DMS53 treated with DMSO at 0.1 percent for 48 hours (cell line): ENCODE results near the gene PLA2G15.

Source experiments
- DNase-seq: peaks from one replicate; lab custom pipeline; 2025; ENCODE audit not compliant: unreplicated experiment; lab: John Stamatoyannopoulos, UW

Gene PLA2G15

DNA sequence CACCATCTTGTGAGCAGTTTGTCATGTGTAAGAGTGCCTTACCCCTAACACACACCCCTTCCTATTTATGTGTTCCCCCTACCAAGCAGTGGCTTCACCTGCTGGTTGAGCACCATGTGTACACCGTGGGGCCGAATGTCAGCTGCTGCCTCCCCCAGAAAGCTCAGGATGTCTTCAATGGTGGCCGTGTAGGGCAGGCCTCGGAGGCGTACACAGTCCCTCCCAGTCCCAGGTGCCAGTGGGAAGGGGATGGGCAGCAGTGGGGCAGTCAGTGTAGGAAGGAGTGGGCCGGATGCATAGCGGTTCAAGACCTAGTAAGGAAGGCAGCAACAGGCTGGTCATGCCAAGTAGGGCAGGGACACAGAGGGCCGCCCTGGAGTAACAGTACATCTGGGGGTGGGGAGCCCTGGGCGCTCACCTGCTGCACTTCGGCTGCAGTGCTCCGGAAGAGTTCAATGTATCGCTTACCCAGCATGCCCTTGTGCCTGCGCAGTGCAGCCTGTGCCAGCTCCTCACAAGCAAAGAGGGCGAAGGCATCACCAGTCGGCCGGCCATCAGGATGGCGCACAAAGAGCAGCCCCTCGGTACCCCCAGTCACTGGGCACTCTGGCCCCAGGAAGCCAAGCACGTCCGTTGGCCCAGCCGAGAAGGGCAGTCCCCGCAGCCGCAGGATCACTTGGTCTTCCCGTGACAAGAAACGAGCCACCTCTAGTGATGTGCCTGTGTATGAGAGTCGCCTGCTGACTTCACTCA, 13.6 kb upstream of the PLA2G15 start:
- no peak for DNase-seq

DNA sequence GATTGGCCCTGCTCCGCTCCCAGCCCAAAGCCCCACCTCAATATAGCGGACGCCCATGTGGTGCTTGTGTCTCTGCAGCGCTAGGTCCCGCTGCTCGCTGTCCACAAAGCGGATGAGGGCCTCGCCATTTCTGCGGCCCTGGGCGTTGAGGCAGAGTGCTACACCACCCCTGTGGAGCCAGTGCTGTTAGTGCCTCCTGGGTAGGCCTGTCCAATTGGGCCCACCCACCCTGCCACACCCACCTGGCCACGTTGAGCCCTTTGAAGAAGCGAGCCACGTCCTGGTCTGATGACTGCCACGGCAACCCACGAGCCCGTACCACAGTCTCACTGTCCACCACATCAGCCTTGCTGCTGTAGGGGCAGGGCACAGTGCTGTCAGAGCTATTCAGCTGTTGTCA, 12.8 kb upstream of the PLA2G15 start:
- DNase-seq, result no peak

DNA sequence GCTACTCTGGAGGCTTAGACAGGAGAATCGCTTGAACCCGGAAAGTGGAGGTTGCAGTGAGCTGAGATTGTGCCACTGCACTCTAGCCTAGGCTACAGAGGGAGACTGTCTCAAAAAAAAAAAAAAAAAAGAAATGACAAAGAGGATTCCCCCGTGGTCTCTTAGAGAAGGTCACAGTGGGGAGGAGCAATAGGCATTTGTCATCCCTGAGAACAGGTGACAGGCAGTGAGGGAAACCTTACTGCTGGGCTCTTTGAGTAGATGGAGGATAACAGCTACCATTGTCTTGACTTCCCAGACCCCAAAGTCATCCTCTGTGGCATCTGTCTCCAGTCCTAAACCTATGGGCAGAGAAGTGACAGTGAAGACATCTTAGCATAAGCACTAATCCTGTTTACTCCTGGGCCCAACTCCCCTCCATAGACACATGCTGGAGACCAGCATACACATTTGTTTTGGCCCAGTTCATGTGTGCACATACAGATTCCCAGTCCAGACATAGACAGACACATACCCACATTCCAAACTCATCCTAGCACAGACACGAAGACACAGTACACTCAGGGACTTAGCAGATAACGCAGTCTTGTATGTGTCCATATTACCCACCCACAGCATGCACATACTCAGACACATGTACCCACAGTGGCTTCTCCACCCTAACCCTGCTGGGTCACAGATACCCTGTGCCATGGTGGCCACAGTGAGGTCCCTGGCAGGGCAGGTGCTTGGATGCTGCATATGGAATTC, 11.9 kb upstream of the PLA2G15 start:
- DNase-seq, result no peak

DNA sequence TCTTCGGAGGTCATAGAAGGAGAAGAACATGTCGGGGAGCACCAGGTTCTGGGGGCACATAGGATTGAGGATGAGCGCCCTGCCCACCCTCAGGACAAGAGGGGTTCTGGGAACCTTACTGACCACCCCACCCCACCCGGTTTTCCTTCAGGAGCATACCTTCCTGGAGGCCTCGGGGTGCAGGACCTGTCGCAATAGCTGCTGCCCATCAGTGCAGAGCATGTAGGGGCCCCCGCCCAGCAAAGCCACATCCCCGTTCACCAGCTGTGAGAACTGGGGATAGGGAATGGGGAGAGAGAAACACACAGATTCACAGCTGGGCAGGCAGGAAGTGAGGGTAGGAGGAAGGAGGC, 11.4 kb upstream of the PLA2G15 start:
- no peak for DNase-seq

DNA sequence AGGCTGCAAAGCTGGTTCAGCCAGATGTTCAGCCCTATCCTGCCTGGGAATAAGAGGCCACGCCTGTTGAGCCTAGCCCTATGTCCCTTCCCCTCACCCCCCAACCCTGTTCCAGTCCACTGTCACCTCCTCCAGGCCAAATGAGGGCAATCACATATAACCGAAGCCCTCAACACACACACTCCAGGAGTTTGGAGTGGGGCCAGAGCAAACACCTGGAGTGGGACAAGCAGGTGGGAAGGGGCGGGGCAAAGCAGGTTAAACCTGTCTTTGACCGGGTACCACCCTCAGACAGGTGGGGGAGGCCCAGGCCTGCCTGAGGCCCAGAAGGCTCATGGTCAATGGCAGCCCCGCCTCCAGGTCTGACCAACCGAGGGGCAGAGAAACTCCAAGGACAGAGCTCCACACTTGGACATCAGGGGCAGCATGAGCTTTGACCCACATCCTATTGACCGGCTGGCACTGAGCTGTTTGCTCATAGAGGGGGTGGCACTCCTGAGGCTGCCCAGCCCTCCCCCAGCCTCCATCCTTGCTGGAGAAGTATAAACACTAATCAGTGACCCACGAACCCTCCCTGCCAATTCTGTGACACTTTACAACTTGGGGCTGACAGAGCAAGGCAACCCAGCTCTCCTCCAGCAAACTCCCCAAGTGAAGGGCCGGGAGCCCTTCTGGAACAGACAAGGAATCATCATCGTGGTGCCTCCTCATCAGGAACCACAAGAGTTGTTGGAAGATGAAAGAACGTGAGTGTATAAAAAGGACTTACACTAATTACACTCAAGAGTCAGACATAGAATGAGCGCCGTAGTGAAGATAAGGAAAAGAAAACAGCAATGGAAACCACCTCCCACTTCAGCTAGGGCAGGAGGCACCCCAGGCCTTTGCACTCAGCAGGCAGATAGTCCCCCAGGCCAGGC, 10.7 kb upstream of the PLA2G15 start:
- DNase-seq, result peak; percentile 93

DNA sequence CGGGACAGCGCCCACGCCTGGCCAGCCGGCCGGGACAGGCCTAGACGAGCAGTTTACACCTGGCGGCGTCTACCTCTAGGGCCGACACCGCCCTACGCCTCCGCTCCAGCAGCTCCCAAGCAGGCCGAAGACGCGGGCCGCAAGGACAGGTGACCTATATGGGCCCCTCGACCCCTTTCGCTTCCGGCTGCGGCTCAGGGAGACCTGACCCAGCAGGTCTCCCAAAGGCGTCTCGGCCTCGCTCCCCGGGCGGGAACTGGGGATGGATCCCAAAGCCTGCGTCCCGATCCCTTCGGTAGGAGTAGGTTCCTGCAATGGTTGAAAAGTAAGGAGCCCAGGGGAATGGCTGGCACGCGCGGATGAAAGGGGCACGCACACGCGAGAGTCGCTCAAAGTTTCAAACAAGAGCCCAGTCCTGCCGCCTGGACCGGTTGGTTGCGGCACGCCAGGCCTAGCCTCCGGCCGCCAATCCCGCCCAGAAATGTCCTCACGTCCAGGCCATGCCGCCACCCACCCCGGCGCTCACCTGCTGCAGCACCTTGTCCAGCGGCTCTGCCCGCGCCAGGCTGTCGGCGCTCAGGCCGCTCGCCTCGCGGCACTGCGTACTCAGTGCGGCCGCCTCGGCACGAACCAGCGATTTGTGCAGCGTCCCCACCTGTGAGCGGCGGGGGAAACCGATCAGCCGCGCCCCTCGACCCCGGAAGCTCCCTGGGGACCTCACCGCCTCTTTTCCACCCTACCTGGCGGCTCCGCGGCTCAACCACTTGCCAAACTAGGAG, 9.9 kb upstream of the PLA2G15 start:
- DNase-seq, result peak; percentile 22

DNA sequence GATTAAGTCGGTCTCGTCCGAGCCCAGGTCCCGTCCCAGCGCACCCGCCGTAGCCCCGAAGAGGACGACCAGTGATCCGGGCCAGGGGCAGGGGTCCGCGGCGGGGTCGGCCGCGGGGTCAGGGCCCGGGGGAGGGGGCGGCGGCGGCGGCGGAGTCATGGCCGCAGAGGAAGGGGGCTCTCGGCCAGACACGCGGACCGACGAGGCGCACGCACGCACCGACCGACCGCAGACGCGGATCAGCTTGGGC, 9.4 kb upstream of the PLA2G15 start, which contains the start of gene ESRP2:
TSS of gene ESRP2 (minus strand) at position 241 of the 250 bp plus-strand sequence. CDS start at position 159, 82 bp downstream.
- no peak for DNase-seq

DNA sequence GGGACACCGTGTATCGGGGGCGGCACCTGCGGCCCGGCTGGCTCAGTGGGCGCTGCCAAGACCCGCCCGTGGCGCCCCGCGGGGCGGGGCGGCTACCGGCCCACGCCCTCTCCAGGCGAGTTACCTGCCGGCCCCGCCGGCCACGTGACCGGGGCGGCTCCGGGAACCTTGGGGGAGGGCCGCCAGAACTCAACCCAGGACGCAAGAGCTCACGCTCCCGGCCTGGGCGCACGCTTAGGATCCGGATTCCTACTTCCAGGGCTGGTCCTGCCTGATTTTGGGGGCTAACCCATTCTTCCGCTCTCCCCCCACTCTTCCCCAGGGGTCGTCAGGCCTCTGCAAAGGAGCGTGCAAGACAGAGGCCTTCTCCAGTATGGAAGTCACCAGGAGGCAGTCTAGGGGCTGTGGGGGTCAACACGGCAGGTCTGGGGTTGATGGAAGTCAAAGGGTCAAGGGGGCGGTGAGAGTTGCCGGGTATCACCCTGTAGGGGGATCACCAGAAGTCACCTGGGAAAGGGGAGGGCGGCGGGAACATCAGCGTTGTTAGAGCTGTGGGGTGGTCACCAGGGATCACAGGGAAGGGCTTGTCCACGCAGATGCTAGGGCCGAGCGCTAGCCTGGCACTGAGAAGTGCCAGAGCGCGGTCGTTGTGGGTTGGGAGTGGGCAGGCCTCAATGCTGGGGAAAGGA, 8.9 kb upstream of the PLA2G15 start:
- peak; percentile 85 for DNase-seq

DNA sequence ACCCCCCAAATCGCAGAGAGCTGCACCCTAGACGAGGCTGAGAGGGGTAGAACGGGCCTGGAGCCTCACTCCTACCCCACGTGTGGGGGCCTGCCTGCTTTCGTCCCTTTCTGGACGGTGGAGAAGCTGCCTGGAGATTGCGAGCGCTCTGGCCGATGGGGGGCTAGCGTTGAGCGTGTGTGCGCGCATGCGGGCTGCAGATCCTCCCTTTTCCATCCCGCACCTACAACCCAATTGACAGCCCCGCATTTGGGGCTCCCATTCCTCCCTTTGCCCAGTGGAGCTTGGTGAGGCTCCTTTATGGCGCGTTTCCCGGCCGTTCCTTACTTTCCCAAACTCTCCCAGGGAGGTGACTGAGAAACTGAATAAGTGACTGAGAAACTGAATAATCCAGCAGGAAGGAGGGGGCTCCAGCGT, 8.3 kb upstream of the PLA2G15 start:
- no peak for DNase-seq

DNA sequence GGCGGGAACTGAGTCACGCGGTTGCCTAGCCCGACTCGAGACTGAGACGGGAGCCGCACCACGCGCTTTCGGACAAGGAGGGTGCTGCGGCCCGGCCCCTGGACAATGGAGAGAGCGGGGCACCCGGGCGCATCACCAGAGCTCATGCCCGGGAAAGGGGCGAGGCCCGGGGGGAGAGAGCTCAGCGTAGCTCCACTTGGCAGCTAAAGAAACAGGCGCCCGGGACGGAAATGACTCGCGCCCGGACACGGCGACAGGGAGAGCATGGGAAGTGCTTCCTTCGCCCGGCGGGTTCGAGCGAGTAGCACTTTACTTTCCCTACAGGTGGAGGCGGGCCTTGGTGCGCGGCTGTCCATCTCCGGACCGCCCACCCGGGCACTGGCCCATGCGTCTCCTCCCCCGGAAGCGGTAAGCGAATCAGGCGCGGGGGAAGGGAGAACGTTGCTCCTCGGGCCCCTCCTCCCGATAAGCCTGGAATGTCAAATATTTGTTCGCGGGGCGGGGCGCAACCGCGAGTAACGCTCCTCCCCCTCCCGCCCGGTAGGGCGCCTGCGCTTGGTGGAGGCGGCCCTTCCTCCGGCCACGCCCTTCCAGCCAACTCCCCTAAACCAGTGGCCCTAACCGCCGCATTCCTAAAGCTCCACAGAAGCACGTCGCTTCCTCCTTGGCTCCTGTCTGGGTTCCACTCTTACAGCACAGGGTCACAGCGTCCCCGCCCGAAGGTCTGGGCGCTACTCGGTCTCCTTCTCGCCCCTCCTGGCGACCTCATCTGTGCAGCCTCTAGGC, 7.7 kb upstream of the PLA2G15 start:
- peak; percentile 93 for DNase-seq

DNA sequence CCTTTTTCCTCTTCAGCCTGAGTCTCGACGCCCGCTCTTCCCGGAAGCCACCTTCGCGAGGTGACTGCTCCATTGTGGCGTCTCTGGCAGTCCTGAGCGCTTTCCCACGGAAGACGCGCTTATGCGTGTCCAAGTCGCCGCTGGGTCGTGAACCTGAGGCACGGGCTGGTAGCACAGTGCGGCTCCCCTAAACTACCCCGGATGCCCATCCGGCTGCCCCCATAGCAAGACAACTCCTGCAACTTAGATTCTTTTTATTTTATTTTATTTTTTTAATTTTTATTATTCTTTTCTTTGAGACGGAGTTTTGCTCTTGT, 7.2 kb upstream of the PLA2G15 start:
- DNase-seq, result no peak

DNA sequence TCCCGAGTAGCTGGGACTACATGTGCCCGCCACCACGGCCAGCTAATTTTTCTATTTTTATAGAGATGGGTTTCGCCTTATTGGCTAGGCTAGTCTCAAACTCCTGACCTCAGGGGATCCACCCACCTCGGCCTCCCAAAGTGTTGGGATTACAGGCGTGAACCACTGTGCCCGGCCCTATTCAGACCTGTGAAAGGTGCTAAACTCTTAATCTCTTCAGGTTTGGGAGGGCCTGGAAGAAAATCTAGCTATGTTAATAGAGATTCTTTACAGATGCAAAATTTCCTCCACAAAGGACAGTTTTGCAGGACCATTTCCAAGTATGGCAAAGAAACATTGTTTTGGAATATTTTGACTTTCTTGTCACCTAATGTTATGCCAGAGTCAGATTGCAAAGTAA, 3.1 kb upstream of the PLA2G15 start:
- no peak for DNase-seq

DNA sequence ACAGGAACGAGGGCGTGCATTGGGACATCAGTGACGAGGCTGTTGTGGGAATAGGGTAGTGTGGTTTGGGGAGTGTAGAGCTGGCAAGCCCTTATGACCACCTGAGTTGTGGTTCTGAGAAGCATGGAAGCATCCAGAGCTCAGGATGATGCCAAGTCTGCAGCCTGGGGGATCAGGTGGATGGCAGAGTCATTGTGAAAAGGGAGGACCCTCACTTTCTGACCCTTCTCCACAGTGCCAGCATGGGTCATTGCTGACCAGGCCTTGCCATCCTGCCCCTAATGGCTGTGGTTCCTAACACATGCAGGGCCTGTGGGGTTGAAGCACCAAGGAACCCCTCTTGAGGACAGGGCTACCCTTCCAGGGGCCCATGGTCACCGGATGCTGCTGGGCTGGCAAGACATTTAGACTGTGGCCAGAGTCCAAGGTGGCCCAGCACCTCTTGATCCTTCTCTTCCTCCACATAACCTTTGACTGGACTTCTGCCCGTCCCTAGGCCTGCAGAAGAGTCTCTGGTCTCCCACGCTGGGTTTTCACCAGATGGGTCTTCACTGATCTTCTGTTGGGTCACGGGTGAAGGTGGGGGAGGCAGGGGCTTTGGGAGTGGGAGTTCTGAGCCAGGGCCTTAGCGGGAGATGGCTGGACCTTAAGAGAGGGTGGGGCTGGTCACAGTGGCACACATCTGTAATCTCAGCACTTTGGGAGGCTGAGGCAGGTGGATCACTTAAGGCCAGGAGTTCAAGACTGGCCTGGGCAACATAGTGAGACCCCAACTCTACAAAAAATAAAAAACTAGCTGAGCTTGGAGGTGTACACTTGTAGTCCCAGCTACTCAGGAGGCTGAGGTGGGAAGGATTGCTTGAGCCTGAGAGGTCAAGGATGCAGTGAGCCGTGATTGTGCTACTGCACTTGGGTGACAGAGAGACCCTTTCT, 2.0 kb upstream of the PLA2G15 start:
- DNase-seq, result no peak

DNA sequence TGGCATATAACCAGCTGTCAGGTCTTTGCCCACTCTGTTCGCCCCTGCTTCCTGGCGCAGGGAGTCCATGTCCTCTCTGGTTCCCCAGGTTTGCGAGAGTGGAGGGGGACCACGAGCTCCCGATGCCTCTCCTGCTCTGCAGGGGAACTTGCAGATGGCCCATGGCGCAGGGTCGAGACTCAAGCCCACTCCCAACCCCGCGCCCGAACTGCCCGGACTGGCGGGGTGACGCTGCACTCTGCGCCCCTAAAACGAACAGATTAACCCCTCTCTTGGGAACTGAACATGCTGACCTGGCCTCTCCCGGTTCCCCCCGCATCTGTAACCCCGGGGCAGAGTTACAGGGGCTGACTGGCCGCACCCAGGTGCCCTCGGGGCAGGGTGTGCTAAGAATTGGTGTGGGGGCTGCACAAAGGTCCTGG, 681 bp upstream of the PLA2G15 start:
- DNase-seq, result no peak

DNA sequence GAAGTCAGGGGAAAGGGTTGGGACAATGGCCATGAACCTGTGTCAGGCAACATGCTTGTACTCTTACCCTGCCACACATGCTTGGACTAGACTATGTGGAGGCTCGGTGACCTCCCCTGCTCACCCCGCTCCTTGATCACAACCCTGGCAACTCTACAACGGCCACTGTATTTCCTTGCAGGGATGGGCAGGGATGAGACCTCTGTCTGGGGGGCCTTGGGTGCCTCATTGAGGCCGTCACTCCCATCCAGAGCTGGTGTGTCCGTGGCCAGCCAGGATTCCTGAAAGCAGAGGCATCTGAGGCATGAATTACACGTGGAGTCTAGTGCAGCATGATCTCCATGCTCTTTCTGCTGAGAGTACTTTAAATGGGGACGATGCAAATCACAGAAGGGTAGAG, 948 bp downstream of the PLA2G15 start:
- DNase-seq, result no peak

DNA sequence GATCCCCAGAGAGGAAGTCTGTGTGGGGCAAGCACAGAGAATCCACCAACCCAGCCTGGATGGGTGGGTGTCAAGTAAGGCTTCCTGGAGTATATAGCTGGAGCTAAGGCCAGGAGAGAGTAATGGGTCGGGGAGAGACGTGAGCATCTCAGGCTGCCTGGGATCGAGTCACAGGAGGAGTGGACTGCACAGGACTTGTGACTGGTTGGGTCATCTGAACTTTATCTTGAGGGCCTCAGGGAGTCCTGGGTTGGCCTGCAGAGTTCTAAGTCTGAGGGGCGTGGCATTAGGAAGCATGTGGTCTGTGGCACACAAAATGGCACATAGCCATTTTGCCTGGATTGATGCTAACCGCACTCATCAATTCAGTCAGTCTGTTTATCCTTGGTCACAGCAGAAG, 1.5 kb downstream of the PLA2G15 start:
- DNase-seq, result no peak

DNA sequence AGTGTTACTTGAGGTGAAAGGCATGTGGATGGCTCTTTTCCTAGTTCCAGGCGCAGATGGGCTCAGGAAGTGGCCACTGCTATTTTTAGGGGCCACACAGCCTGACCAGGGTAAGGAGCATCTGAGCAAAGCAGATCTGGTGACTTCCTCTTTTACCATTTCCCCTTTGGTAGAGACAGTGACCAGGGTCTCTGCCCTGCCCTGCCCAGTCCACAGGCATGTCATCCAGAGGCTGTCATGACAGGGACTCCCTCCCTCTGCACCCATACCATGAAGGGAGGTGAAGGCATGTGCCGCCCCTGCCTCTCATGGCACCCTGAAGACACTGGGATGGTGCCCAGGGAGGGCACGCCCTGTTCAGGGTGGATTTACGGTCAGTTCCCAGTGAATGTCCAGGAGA, 2.2 kb downstream of the PLA2G15 start:
- DNase-seq, result no peak

DNA sequence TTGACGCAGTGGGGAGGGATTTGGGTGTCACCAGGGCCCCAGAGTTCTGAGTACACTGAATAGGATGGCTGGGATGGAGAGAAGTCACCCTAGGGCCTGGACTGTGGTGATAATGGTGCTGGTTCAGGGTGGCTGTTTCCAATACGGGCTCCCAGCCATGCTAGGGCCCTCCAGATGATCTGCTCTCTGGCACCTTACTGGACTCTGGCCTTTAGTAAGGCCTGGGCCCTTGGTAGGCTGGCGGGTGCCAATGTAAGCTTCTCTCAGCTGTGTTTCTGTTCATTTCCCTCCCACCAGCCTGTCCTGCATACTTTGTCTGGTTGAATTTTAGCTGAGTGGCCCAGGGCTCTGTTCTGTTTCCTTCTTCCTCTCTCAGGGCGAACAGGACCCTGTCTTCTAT, 2.8 kb downstream of the PLA2G15 start:
- no peak for DNase-seq

DNA sequence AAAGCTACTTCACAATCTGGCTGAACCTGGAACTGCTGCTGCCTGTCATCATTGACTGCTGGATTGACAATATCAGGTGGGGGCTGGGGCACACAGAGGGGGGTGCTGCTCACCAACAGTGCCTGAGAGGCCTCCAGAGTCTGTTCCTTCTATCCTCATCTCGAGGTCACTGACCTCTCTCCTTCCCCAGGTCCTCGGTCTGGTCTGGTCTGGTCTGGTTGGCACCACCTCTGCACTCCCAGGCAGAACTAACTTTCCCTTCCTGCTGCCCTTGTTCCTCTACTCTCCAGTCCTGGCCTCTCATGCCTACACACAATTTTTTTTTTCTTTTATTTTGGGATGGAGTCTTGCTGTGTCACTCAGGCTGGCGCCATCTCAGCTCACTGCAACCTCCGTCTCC, 4.2 kb downstream of the PLA2G15 start:
- DNase-seq, result no peak
